Liver (tissue), 9 donors: Measurements from ENCODE around the gene TRHDE. TPM values are rescaled to one million over a fixed set of nuclear protein-coding genes. Genes with fewer than 3 reads are reported as not detected.

Experiments used
- DNase-seq: peaks from one replicate; pipeline ENCODE4 v3.0.0-alpha.2; 2017; ENCODE audit warnings: low spot score
- H3K27ac ChIP-seq, 2 donors: one replicate each; pipeline ENCODE4 v1.7.0; 2013; ENCODE audit warnings: inconsistent platforms in 2 of 2, low read length in 2 of 2, control low read depth in 1 of 2, low read depth in 1 of 2, mild to moderate bottlenecking in 1 of 2
- H3K27me3 ChIP-seq, 4 donors: one replicate each; pipeline versions ENCODE4 v1.6.1 to v1.7.0; 2013; ENCODE audit warnings: low read length in 3 of 4, inconsistent platforms in 1 of 4, mild to moderate bottlenecking in 1 of 4, moderate library complexity in 1 of 4; ENCODE audit not compliant: control insufficient read depth in 4 of 4, insufficient read depth in 4 of 4
- H3K36me3 ChIP-seq, 4 donors: one replicate each; pipeline versions ENCODE4 v1.6.1 to v1.7.0; 2013; ENCODE audit warnings: low read length in 3 of 4, mild to moderate bottlenecking in 3 of 4, low read depth in 1 of 4, moderate library complexity in 1 of 4; ENCODE audit not compliant: control insufficient read depth in 4 of 4, insufficient read depth in 3 of 4
- H3K4me1 ChIP-seq, 4 donors: one replicate each; pipeline versions ENCODE4 v1.6.1 to v1.7.0; 2013; ENCODE audit warnings: low read length in 3 of 4, mild to moderate bottlenecking in 3 of 4, moderate library complexity in 1 of 4; ENCODE audit not compliant: control insufficient read depth in 4 of 4, insufficient read depth in 4 of 4
- H3K4me3 ChIP-seq, 3 donors: one replicate each; pipeline versions ENCODE4 v1.6.1 to v1.7.0; 2013; ENCODE audit warnings: low read length in 3 of 3, control low read depth in 1 of 3, low read depth in 1 of 3, mild to moderate bottlenecking in 1 of 3
- H3K9ac ChIP-seq, 2 donors: one replicate each; pipeline ENCODE4 v1.7.0; 2013; ENCODE audit warnings: low read length in 2 of 2, mild to moderate bottlenecking in 2 of 2, moderate library complexity in 2 of 2, control low read depth in 1 of 2, low read depth in 1 of 2
- H3K9me3 ChIP-seq, 4 donors: one replicate each; pipeline versions ENCODE4 v1.6.1 to v1.7.0; 2013; ENCODE audit warnings: low read length in 3 of 4; ENCODE audit not compliant: control insufficient read depth in 4 of 4
- FOXA1 ChIP-seq: IDR thresholded peaks from 2 replicates; pipeline ENCODE4 v1.6.1; 2016; ENCODE audit warnings: antibody characterized with exemption
- FOXA2 ChIP-seq: IDR thresholded peaks from 2 replicates; pipeline ENCODE4 v1.6.1; 2016; ENCODE audit warnings: antibody characterized with exemption
- GABPA ChIP-seq, 2 donors: IDR thresholded peaks in 1 of 2; conservative IDR thresholded peaks in 1 of 2; 2 replicates each; pipeline ENCODE4 v1.6.1; 2016; ENCODE audit warnings: antibody characterized with exemption in 2 of 2, mild to moderate bottlenecking in 1 of 2, moderate library complexity in 1 of 2
- HNF4A ChIP-seq, 2 donors: conservative IDR thresholded peaks; 2 replicates each; pipeline ENCODE4 v1.6.1; 2016; ENCODE audit warnings: antibody characterized with exemption in 2 of 2, mild to moderate bottlenecking in 2 of 2
- HNF4G ChIP-seq: IDR thresholded peaks from 2 replicates; pipeline ENCODE4 v1.6.1; 2016; ENCODE audit warnings: antibody characterized with exemption
- JUND ChIP-seq, 2 donors: IDR thresholded peaks; 2 replicates each; pipeline ENCODE4 v1.6.1; 2016; ENCODE audit warnings: antibody characterized with exemption in 2 of 2
- RAD21 ChIP-seq, 2 donors: IDR thresholded peaks; 2 replicates each; pipeline ENCODE4 v1.6.1; 2016; ENCODE audit warnings: antibody characterized with exemption in 2 of 2, mild to moderate bottlenecking in 2 of 2
- RXRA ChIP-seq, 2 donors: IDR thresholded peaks; 2 replicates each; pipeline ENCODE4 v1.6.1; 2017 to 2018; ENCODE audit warnings: antibody characterized with exemption in 2 of 2, mild to moderate bottlenecking in 1 of 2
- SP1 ChIP-seq: IDR thresholded peaks from 2 replicates; pipeline ENCODE4 v1.6.1; 2018; ENCODE audit warnings: antibody characterized with exemption, mild to moderate bottlenecking
- TAF1 ChIP-seq: conservative IDR thresholded peaks from 2 replicates; pipeline ENCODE4 v1.6.1; 2016; ENCODE audit warnings: antibody characterized with exemption, mild to moderate bottlenecking
- WGBS: extraction: QIAGEN DNeasy Blood & Tissue Kit; methylation state at CpG from one replicate; pipeline ENCODE4 v1.1.7; 2013; 5-methylcytosine and 5-hydroxymethylcytosine counted together
- polyA plus RNA-seq, 2 donors: library from polyadenylated mRNA; stranded (reverse) in 1 of 2; unstranded in 1 of 2; fragments of 200-250 nt in 1 of 2; fragments of >200 nt in 1 of 2; fragmentation: Nextera tagmentation in 1 of 2; extraction: Ambion mirVana in 1 of 2; gene quantifications; one replicate each; pipeline versions ENCODE4 v1.2.1 to v1.2.3, GENCODE V29; 2013 to 2015
- total RNA-seq, 2 donors: library from RNA; depleted of rRNA; stranded (reverse); fragments of >200 nt; gene quantifications; one replicate each; pipeline ENCODE4 v1.2.3, GENCODE V29; 2014
- TF ChIP-seq, protein P1 (sequence below): IDR thresholded peaks from 2 replicates; pipeline ENCODE4 v1.6.1; 2016; ENCODE audit warnings: antibody characterized with exemption
- TF ChIP-seq, protein P2 (sequence below): IDR thresholded peaks from 2 replicates; pipeline ENCODE4 v1.6.1; 2016; ENCODE audit warnings: antibody characterized with exemption, mild to moderate bottlenecking
- TF ChIP-seq, protein P3 (sequence below): fragments of 150-350 bp; IDR thresholded peaks from 2 replicates; pipeline ENCODE4 v1.5.1; 2017; ENCODE audit warnings: improper control_type of control experiment, low read depth, low read length; ENCODE audit not compliant: missing input control
- donor health status: healthy.
- donor health status: healthy.
- donor health status: healthy.
- donor health status: healthy.
- donor health status: healthy.

The TRHDE gene
- total and polyA plus RNA-seq, 4 donors, result 0.05 to 0.17 (median 0.14) TPM; not detected in 1

DNA sequence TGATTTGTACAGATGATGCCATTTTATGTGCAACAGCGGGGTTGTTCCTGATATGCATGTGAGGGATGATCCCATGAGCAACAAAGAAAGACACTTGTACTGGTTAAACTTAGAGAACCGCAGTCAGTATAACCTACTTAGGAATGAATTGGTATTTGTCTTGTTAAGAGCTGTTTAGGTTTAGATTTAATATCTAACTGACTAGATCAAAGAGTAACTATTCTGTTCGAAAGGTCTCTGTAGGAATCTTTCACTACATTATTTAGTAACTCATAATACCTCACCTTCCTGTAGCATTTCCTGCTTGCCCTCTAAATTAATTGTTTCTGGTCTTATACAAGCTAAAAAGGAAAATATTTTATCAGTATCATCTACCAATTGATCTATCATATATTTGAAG lies 350.4 kb downstream of the TRHDE start:
- H3K36me3 ChIP-seq, result no peaks in the 10 kb centered on the region
- TF ChIP-seq RXRA (IDR thresholded peaks at IDR 0.05) (no peak), GABPA (IDR thresholded peaks at IDR 0.05 in 1 of 2, conservative IDR thresholded peaks at IDR 0.05 in 1 of 2) (no peak), HNF4G (no peak), HNF4A (conservative IDR thresholded peaks at IDR 0.05) (no peak), FOXA2 (no peak), FOXA1 (no peak)
- TF ChIP-seq, protein P1, sequence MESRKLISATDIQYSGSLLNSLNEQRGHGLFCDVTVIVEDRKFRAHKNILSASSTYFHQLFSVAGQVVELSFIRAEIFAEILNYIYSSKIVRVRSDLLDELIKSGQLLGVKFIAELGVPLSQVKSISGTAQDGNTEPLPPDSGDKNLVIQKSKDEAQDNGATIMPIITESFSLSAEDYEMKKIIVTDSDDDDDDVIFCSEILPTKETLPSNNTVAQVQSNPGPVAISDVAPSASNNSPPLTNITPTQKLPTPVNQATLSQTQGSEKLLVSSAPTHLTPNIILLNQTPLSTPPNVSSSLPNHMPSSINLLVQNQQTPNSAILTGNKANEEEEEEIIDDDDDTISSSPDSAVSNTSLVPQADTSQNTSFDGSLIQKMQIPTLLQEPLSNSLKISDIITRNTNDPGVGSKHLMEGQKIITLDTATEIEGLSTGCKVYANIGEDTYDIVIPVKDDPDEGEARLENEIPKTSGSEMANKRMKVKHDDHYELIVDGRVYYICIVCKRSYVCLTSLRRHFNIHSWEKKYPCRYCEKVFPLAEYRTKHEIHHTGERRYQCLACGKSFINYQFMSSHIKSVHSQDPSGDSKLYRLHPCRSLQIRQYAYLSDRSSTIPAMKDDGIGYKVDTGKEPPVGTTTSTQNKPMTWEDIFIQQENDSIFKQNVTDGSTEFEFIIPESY, result no peak
- TF ChIP-seq, protein P2, sequence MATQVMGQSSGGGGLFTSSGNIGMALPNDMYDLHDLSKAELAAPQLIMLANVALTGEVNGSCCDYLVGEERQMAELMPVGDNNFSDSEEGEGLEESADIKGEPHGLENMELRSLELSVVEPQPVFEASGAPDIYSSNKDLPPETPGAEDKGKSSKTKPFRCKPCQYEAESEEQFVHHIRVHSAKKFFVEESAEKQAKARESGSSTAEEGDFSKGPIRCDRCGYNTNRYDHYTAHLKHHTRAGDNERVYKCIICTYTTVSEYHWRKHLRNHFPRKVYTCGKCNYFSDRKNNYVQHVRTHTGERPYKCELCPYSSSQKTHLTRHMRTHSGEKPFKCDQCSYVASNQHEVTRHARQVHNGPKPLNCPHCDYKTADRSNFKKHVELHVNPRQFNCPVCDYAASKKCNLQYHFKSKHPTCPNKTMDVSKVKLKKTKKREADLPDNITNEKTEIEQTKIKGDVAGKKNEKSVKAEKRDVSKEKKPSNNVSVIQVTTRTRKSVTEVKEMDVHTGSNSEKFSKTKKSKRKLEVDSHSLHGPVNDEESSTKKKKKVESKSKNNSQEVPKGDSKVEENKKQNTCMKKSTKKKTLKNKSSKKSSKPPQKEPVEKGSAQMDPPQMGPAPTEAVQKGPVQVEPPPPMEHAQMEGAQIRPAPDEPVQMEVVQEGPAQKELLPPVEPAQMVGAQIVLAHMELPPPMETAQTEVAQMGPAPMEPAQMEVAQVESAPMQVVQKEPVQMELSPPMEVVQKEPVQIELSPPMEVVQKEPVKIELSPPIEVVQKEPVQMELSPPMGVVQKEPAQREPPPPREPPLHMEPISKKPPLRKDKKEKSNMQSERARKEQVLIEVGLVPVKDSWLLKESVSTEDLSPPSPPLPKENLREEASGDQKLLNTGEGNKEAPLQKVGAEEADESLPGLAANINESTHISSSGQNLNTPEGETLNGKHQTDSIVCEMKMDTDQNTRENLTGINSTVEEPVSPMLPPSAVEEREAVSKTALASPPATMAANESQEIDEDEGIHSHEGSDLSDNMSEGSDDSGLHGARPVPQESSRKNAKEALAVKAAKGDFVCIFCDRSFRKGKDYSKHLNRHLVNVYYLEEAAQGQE, result no peak
- no peak for DNase-seq
- no peaks in the 10 kb centered on the region for H3K4me1 ChIP-seq
- H3K27ac ChIP-seq, result no peak overlapping the region
- no peaks in the 10 kb centered on the region for H3K27me3 ChIP-seq
- H3K4me3 ChIP-seq, result no peak overlapping the region
- no peak overlapping the region for H3K9ac ChIP-seq
- 41% methylated on average over 3 of the region's 3 CpGs for WGBS
- H3K9me3 ChIP-seq, result no peaks in the 10 kb centered on the region

DNA sequence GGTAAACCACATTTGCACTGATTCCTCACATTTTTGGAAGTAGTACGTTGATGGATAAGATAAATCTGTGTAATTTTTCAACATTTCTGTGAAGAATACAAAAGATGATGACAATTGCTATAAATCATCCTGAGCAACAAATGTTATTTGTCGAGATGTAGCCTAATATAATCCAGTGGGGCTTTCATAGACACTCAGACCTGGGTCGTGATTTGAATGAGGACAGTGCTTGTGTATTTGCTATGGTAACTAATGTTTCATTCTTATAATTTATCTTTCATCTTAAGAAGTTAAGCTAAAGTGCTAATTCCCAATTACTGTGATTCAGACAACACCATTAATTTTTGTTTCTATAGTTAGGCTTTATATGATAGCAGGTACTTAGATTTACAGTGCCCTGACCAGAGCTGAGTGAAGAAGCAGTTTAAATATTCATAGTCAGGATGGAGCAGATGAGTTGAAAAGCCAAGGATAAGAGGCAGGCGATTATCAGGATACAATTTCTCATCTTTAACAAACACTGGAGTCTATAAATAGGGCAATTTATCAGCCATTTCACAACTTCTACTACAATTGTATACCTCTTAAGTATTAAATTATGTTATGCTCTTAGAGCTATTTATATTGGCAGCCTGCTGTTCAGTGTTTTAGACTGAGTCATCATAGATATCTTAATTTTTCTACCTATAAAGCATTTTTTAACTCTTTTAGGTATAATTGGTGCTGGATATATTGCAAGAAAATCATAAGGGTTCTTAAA lies 359.9 kb downstream of the TRHDE start:
- DNase-seq, result no peak
- Histone ChIP-seq H3K4me1 (no peaks in the 10 kb centered on the region), H3K4me3 (no peak overlapping the region), H3K27ac (no peak overlapping the region), H3K9me3 (no peaks in the 10 kb centered on the region), H3K9ac (no peak overlapping the region), H3K27me3 (no peaks in the 10 kb centered on the region), H3K36me3 (no peaks in the 10 kb centered on the region)
- no peak for TF ChIP-seq RAD21 (IDR thresholded peaks at IDR 0.05)
- TF ChIP-seq FOXA2, result no peak
- no peak for TF ChIP-seq TAF1
- no peak for TF ChIP-seq HNF4G
- no peak for TF ChIP-seq JUND (IDR thresholded peaks at IDR 0.05)
- TF ChIP-seq GABPA (IDR thresholded peaks at IDR 0.05 in 1 of 2, conservative IDR thresholded peaks at IDR 0.05 in 1 of 2), result no peak
- TF ChIP-seq, protein P3, sequence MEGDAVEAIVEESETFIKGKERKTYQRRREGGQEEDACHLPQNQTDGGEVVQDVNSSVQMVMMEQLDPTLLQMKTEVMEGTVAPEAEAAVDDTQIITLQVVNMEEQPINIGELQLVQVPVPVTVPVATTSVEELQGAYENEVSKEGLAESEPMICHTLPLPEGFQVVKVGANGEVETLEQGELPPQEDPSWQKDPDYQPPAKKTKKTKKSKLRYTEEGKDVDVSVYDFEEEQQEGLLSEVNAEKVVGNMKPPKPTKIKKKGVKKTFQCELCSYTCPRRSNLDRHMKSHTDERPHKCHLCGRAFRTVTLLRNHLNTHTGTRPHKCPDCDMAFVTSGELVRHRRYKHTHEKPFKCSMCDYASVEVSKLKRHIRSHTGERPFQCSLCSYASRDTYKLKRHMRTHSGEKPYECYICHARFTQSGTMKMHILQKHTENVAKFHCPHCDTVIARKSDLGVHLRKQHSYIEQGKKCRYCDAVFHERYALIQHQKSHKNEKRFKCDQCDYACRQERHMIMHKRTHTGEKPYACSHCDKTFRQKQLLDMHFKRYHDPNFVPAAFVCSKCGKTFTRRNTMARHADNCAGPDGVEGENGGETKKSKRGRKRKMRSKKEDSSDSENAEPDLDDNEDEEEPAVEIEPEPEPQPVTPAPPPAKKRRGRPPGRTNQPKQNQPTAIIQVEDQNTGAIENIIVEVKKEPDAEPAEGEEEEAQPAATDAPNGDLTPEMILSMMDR, result no peak
- no peak for TF ChIP-seq FOXA1
- TF ChIP-seq SP1, result no peak
- 77% methylated on average over 4 of the region's 4 CpGs for WGBS
